GM13977 (cell line): ENCODE data around the gene MEF2A.

ENCODE experiments used
- DNase-seq: peaks from one replicate; pipeline ENCODE4 v3.0.0; 2012; ENCODE audit warnings: low spot score
- in situ Hi-C: fragments of 300-500 bp; cut with MboI; formaldehyde crosslinking; loops from one replicate; pipeline ENCODE4 v1.12.0; 2022; ENCODE audit warnings: low sequenced_read_pairs, low pct_unique_long_range_greater_than_20kb, mixed read lengths, inconsistent platforms; ENCODE audit not compliant: unreplicated experiment
- TF ChIP-seq, protein P1 (sequence below): IDR thresholded peaks from 2 replicates; pipeline ENCODE4 v1.5.1; 2012; ENCODE audit warnings: mild to moderate bottlenecking, control low read depth; ENCODE audit not compliant: insufficient read depth; ENCODE audit errors: extremely low read depth, missing control alignments

Gene MEF2A

DNA sequence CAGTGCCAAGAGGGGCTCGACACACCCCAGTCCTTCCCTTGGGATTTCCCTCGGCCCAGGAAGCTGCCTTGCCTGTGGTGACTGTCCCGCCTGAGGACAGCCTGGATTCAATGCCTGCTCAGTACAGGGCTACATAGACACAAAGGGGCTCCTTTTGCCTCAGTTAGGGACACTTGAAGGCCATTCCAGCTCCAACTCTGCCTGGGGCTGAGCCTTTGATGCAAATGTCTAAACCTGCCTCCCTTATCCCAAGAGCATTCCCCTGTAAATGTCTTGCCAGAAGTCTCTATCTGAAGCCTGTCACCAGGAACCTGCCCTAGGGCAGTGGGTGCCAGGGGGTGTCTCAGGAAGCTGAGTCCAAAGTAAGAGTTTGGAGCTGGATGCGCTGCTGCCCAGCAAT is 186.8 kb downstream of the MEF2A start:
- TF ChIP-seq, protein P1, sequence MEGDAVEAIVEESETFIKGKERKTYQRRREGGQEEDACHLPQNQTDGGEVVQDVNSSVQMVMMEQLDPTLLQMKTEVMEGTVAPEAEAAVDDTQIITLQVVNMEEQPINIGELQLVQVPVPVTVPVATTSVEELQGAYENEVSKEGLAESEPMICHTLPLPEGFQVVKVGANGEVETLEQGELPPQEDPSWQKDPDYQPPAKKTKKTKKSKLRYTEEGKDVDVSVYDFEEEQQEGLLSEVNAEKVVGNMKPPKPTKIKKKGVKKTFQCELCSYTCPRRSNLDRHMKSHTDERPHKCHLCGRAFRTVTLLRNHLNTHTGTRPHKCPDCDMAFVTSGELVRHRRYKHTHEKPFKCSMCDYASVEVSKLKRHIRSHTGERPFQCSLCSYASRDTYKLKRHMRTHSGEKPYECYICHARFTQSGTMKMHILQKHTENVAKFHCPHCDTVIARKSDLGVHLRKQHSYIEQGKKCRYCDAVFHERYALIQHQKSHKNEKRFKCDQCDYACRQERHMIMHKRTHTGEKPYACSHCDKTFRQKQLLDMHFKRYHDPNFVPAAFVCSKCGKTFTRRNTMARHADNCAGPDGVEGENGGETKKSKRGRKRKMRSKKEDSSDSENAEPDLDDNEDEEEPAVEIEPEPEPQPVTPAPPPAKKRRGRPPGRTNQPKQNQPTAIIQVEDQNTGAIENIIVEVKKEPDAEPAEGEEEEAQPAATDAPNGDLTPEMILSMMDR = no peak
- in situ Hi-C loops = no loop called here
- DNase-seq = no peak

DNA sequence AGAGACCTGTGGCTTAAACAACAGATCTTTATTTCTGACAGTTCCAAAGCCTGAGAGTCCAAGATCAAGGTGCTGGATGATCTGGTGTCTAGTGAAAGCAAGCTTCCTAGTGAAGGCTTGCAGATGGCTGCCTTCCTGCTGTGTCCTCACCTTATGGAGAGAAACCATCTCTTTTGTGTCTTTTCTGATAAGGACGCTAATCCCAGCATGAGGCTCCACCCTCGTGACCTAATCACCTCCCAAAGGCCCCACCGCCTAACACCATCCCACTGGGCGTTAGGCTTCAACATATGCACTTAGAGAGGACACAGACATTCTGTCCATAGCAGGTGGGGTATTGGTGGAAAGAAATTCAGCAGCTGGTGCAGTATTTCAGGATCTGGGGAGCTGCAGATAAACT is 187.3 kb downstream of the MEF2A start:
- TF ChIP-seq, protein P1 = no peak
- in situ Hi-C loops = no loop called here
- DNase-seq = no peak

DNA sequence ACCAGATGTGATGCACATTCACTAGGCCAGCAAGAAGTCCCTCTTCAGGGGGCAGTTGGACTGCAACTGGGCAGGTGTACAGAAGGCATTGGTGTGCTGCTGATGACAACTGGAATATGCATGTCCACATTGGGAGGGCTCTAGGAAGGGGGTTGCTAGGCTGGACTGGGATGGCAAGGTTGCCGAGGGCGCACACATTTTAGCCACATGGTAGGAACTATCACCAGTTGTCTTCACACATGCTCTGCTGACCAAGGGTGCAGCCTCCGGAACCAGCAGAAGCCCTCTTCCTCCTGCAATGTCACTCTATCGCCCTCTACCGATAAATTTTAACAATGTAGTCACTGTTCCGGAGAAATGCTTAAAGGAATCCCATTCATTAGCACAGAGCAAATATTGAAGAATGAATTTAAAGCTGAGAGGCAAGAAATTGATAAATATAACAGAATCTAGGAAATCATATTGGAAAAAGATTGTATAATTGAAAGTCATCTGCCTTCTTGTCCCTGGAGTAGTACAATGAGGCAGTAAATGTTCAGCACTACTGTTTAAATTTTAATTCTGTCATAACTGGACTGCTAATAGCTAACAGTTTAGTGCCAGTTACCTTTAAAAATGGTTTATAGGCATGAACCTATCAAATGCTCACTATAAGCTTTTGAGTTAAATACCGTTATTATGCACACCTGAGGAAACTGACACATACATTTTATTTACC is 190.1 kb downstream of the MEF2A start:
- in situ Hi-C loops = no loop called here
- TF ChIP-seq, protein P1 = peak; percentile 71
- peak; percentile 74 for DNase-seq

DNA sequence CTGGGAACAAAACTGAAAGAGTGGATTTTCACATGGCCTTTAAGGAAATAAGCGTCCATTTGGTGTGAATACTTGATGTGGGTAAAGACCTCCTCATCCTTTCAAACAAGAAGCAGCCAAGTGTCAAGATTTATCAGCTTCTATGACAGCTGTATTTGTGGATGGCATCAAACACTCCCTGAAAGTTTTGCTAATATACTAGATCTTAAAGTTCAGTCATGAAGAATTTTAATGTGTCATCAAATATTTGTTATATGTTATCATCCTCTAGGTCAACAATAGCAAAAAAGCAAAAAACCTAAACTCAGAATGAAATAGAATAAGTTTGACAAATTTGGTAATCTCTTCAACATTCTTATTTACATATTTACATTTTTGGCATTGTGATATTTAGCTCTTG is 196.5 kb downstream of the MEF2A start:
- TF ChIP-seq, protein P1 = no peak

DNA sequence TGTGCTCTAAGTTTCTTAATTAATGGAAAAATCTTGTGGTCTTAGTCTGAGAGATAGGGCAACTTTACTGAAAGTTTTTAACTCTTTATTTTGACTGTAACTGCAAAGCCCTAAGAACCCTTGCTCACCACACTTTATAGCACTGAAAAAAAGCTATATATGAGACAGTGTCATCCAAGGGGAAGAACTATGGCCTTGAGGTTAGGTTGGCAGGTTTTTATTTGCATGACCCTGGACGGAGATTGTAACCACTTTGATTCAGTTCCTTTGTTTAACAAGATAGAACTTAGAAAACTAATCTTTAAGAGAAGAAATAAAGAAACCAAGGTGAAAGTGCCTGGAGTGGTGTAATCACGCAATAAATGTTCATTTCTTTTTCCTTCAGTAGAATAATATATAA is 198.0 kb downstream of the MEF2A start:
- DNase-seq = no peak
- in situ Hi-C loops = no loop called here
- TF ChIP-seq, protein P1 = no peak

More for the DNA sequence above, 196.5 kb downstream of the MEF2A start:
- no peak for DNase-seq
- in situ Hi-C loops = no loop called here

DNA sequence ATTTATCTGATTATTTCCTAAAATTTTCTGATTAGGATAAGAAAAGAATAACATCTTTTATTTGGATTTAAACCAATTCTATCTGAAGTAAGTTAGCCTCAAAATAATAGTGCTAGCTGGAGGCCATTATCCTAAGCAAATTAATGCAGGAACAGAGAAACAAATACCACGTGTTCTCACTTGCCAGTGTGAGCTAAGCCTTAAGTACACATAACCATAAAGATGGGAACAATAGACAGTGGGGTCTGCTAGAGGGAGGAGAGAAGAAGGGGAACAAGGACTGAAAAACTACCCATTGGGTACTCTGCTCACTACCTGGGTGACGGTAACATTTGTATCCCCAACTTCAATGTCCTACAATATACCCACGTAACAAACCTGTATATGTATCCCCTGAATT is 198.7 kb downstream of the MEF2A start:
- TF ChIP-seq, protein P1 = no peak

More for the DNA sequence above, 198.7 kb downstream of the MEF2A start:
- DNase-seq = no peak
- in situ Hi-C loops = no loop called here
